WTC11 (cell line): ENCODE measurements around the gene CTCFL. TPM values are rescaled to one million over a fixed set of nuclear protein-coding genes. Genes with fewer than 3 reads are reported as not detected.

Experiments used
- ATAC-seq: fragments of 200-7000 bp; cut with Tn5 transposase; 2 replicates; pipeline ENCODE4 v1.10.0; 2021; ENCODE audit warnings: mild to moderate bottlenecking, moderate library complexity
- CTCF ChIA-PET: fragments of 300-600 bp; sonication (Branson Sonifier 250); formaldehyde crosslinking; loops from one replicate; lab custom pipeline; 2021; ENCODE audit warnings: antibody characterized with exemption; lab: Charles Lee
- POLR2A ChIA-PET: fragments of 350-600 bp; sonication (Branson Sonifier 250); formaldehyde crosslinking; loops from one replicate; lab custom pipeline; 2021; ENCODE audit warnings: antibody characterized with exemption; lab: Charles Lee
- DNase-seq: peaks from one replicate; pipeline ENCODE4 v3.0.0; 2021; ENCODE audit warnings: low spot score
- H3K27ac Mint-ChIP-seq: 2 replicates; pipeline ENCODE4 v1.8.0; 2021; ENCODE audit warnings: mixed read lengths
- H3K27me3 Mint-ChIP-seq: 2 replicates; pipeline ENCODE4 v1.8.0; 2021; ENCODE audit warnings: low read depth, mild to moderate bottlenecking, moderate library complexity, mixed read lengths
- H3K36me3 Mint-ChIP-seq: 2 replicates; pipeline ENCODE4 v1.8.0; 2021; ENCODE audit warnings: mixed read lengths
- H3K4me1 Mint-ChIP-seq: 2 replicates; pipeline ENCODE4 v1.8.0; 2022; ENCODE audit warnings: mixed read lengths
- H3K4me3 Mint-ChIP-seq: 2 replicates; pipeline ENCODE4 v1.8.0; 2021; ENCODE audit warnings: mild to moderate bottlenecking, moderate library complexity, mixed read lengths
- H3K9me3 Mint-ChIP-seq: 2 replicates; pipeline ENCODE4 v1.8.0; 2021; ENCODE audit warnings: mixed read lengths
- AR ChIP-seq: fragments of 250-450 bp; sonication (Bioruptor Pico); IDR thresholded peaks from 2 replicates; pipeline ENCODE4 v1.9.0; 2021; ENCODE audit warnings: mild to moderate bottlenecking
- ATF6 ChIP-seq: sonication (generic); formaldehyde crosslinking; IDR thresholded peaks from 2 replicates; pipeline ENCODE4 v1.8.1; 2023; ENCODE audit warnings: mild to moderate bottlenecking, missing genetic modification reagents
- ELF4 ChIP-seq: sonication (generic); formaldehyde crosslinking; IDR thresholded peaks from 2 replicates; pipeline ENCODE4 v1.8.1; 2022; ENCODE audit warnings: low read depth, mild to moderate bottlenecking, moderate library complexity, missing genetic modification reagents
- FOXJ3 ChIP-seq: sonication (generic); formaldehyde crosslinking; IDR thresholded peaks from 2 replicates; pipeline ENCODE4 v1.9.0; 2021; ENCODE audit warnings: missing genetic modification reagents, mild to moderate bottlenecking, borderline replicate concordance
- GRHL2 ChIP-seq: fragments of 250-450 bp; sonication (Bioruptor Pico); IDR thresholded peaks from 2 replicates; pipeline ENCODE4 v1.8.0; 2022; ENCODE audit warnings: mild to moderate bottlenecking, moderate library complexity; ENCODE audit not compliant: insufficient replicate concordance, severe bottlenecking
- GTF2I ChIP-seq: fragments of 250-450 bp; sonication (Bioruptor Pico); conservative IDR thresholded peaks from 2 replicates; pipeline ENCODE4 v1.4.0; 2021; ENCODE audit warnings: mild to moderate bottlenecking
- MYBL2 ChIP-seq: sonication (generic); formaldehyde crosslinking; IDR thresholded peaks from 2 replicates; pipeline ENCODE4 v1.8.1; 2023; ENCODE audit warnings: mild to moderate bottlenecking, moderate library complexity, missing genetic modification reagents
- NFATC4 ChIP-seq: fragments of 250-450 bp; sonication (Bioruptor Pico); IDR thresholded peaks from 2 replicates; pipeline ENCODE4 v1.9.0; 2021; ENCODE audit warnings: mild to moderate bottlenecking
- TCF7 ChIP-seq: sonication (generic); formaldehyde crosslinking; IDR thresholded peaks from 2 replicates; pipeline ENCODE4 v1.8.0; 2022; ENCODE audit warnings: mild to moderate bottlenecking, low read depth, missing genetic modification reagents, moderate library complexity
- ZNF121 ChIP-seq: sonication (generic); formaldehyde crosslinking; IDR thresholded peaks from 2 replicates; pipeline ENCODE4 v1.8.0; 2023; ENCODE audit warnings: missing genetic modification reagents
- ZNF396 ChIP-seq: fragments of 250-450 bp; sonication (Bioruptor Pico); IDR thresholded peaks from 2 replicates; pipeline ENCODE4 v1.8.0; 2021; ENCODE audit warnings: mild to moderate bottlenecking, moderate library complexity, borderline replicate concordance
- total RNA-seq: library from RNA; stranded (reverse); gene quantifications from 3 replicates; pipeline ENCODE4 v1.2.3, GENCODE V29; 2021
- TF ChIP-seq, protein P1 (sequence below): sonication (generic); formaldehyde crosslinking; IDR thresholded peaks from 2 replicates; pipeline ENCODE4 v1.8.0; 2022; ENCODE audit warnings: missing genetic modification reagents
- TF ChIP-seq, protein P2 (sequence below): sonication (generic); formaldehyde crosslinking; IDR thresholded peaks from 2 replicates; pipeline ENCODE4 v1.8.0; 2023; ENCODE audit warnings: missing genetic modification reagents

Gene CTCFL
- total RNA-seq, 1 experiment from 2014 or later: 0.70 TPM

GRCh38 chr20:57526087-57526884, 1.3 kb upstream of the CTCFL start (continued):
- TF ChIP-seq ATF6 (CRISPR knock-in tag): no peak
- TF ChIP-seq, protein P1, sequence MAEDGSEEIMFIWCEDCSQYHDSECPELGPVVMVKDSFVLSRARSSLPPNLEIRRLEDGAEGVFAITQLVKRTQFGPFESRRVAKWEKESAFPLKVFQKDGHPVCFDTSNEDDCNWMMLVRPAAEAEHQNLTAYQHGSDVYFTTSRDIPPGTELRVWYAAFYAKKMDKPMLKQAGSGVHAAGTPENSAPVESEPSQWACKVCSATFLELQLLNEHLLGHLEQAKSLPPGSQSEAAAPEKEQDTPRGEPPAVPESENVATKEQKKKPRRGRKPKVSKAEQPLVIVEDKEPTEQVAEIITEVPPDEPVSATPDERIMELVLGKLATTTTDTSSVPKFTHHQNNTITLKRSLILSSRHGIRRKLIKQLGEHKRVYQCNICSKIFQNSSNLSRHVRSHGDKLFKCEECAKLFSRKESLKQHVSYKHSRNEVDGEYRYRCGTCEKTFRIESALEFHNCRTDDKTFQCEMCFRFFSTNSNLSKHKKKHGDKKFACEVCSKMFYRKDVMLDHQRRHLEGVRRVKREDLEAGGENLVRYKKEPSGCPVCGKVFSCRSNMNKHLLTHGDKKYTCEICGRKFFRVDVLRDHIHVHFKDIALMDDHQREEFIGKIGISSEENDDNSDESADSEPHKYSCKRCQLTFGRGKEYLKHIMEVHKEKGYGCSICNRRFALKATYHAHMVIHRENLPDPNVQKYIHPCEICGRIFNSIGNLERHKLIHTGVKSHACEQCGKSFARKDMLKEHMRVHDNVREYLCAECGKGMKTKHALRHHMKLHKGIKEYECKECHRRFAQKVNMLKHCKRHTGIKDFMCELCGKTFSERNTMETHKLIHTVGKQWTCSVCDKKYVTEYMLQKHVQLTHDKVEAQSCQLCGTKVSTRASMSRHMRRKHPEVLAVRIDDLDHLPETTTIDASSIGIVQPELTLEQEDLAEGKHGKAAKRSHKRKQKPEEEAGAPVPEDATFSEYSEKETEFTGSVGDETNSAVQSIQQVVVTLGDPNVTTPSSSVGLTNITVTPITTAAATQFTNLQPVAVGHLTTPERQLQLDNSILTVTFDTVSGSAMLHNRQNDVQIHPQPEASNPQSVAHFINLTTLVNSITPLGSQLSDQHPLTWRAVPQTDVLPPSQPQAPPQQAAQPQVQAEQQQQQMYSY (CRISPR knock-in tag): no peak
- no peak for TF ChIP-seq AR (CRISPR knock-in tag)
- TF ChIP-seq FOXJ3: no peak
- no peak for TF ChIP-seq ZNF121 (CRISPR knock-in tag)
- no peak for TF ChIP-seq GRHL2 (CRISPR knock-in tag)
- TF ChIP-seq MYBL2 (CRISPR knock-in tag): no peak
- TF ChIP-seq, protein P2, sequence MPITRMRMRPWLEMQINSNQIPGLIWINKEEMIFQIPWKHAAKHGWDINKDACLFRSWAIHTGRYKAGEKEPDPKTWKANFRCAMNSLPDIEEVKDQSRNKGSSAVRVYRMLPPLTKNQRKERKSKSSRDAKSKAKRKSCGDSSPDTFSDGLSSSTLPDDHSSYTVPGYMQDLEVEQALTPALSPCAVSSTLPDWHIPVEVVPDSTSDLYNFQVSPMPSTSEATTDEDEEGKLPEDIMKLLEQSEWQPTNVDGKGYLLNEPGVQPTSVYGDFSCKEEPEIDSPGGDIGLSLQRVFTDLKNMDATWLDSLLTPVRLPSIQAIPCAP (CRISPR knock-in tag): no peak
- TF ChIP-seq ELF4 (CRISPR knock-in tag): no peak
- TF ChIP-seq ZNF396 (CRISPR knock-in tag): no peak
- TF ChIP-seq NFATC4 (CRISPR knock-in tag): no peak
- TF ChIP-seq TCF7 (CRISPR knock-in tag): no peak

- H3K27me3 Mint-ChIP-seq: no peaks in the 10 kb centered on the region
- ChIA-PET POLR2A (no interaction called here), CTCF (no interaction called here)
- ATAC-seq (no peak), DNase-seq (no peak)
- H3K9me3 Mint-ChIP-seq: no peaks in the 10 kb centered on the region
- no peaks in the 10 kb centered on the region for H3K36me3 Mint-ChIP-seq
- no peak for TF ChIP-seq GTF2I (CRISPR knock-in tag)
- H3K27ac Mint-ChIP-seq: no peak overlapping the region
- peaks cover 24% of the 10 kb centered on the region for H3K4me1 Mint-ChIP-seq
- H3K4me3 Mint-ChIP-seq: no peak overlapping the region
These were observed 567 bp upstream of the CTCFL start for GRCh38 chr20:57525328-57526086.
